ENCODE measurements around the gene AFDN.

Gene AFDN

GRCh38 chr6:168011291-168011690 lies 184.6 kb downstream of the AFDN start:
- peaks cover 19% of the 10 kb centered on the region for H3K9me3 ChIP-seq (ENCODE audit: insufficient read depth, low read depth, low read length)
- H4K20me1 ChIP-seq (ENCODE audit: insufficient read depth, low read length, poor library complexity, severe bottlenecking): no peaks in the 10 kb centered on the region
- H3K4me1 ChIP-seq (ENCODE audit: insufficient read depth, low read length, poor library complexity, severe bottlenecking): no peaks in the 10 kb centered on the region
- TF ChIP-seq EZH2phosphoT487 (IDR thresholded peaks at IDR 0.05; ENCODE audit: borderline replicate concordance): no peak
- TF ChIP-seq CTCF (conservative IDR thresholded peaks at IDR 0.05; ENCODE audit: low read length): no peak
- H3K9me2 ChIP-seq (replicated peaks; ENCODE audit: low read depth, low read length): no peaks in the 10 kb centered on the region
- H3K79me2 ChIP-seq (ENCODE audit: insufficient read depth, low read length): no peaks in the 10 kb centered on the region
- H2AFZ ChIP-seq (ENCODE audit: low read length): no peak overlapping the region
- H3K4me3 ChIP-seq (ENCODE audit: low read length, poor library complexity, severe bottlenecking): no peak overlapping the region
- no peak overlapping the region for H3K4me2 ChIP-seq (ENCODE audit: low read depth, low read length, poor library complexity, severe bottlenecking)
- H3K36me3 ChIP-seq (ENCODE audit: insufficient read depth, low read length): no peaks in the 10 kb centered on the region
- no peaks in the 10 kb centered on the region for H3F3A ChIP-seq (ENCODE audit: low read depth)
- H3K9ac ChIP-seq (ENCODE audit: low read depth, low read length, poor library complexity, severe bottlenecking): no peak overlapping the region
- no peaks in the 10 kb centered on the region for H3K27me3 ChIP-seq (ENCODE audit: insufficient read depth, low read length, poor library complexity, severe bottlenecking)

- Histone ChIP-seq H2AFZ (ENCODE audit: low read length) (no peak overlapping the region), H4K20me1 (ENCODE audit: insufficient read depth, low read length, poor library complexity, severe bottlenecking) (no peaks in the 10 kb centered on the region), H3K36me3 (ENCODE audit: insufficient read depth, low read length) (no peaks in the 10 kb centered on the region), H3K4me1 (ENCODE audit: insufficient read depth, low read length, poor library complexity, severe bottlenecking) (no peaks in the 10 kb centered on the region), H3K4me3 (ENCODE audit: low read length, poor library complexity, severe bottlenecking) (no peak overlapping the region), H3K9ac (ENCODE audit: low read depth, low read length, poor library complexity, severe bottlenecking) (no peak overlapping the region), H3K9me3 (ENCODE audit: insufficient read depth, low read depth, low read length) (peaks cover 19% of the 10 kb centered on the region), H3K27me3 (ENCODE audit: insufficient read depth, low read length, poor library complexity, severe bottlenecking) (no peaks in the 10 kb centered on the region), H3K9me2 (replicated peaks; ENCODE audit: low read depth, low read length) (no peaks in the 10 kb centered on the region), H3F3A (ENCODE audit: low read depth) (no peaks in the 10 kb centered on the region), H3K4me2 (ENCODE audit: low read depth, low read length, poor library complexity, severe bottlenecking) (no peak overlapping the region), H3K79me2 (ENCODE audit: insufficient read depth, low read length) (no peaks in the 10 kb centered on the region)
- no peak for TF ChIP-seq CTCF (conservative IDR thresholded peaks at IDR 0.05; ENCODE audit: low read length)
- TF ChIP-seq EZH2phosphoT487 (IDR thresholded peaks at IDR 0.05; ENCODE audit: borderline replicate concordance): no peak
These were observed 185.9 kb downstream of the AFDN start for GRCh38 chr6:168012431-168013249.

GRCh38 chr6:168013250-168013915 lies 186.7 kb downstream of the AFDN start:
- no peaks in the 10 kb centered on the region for H3K9me2 ChIP-seq (replicated peaks; ENCODE audit: low read depth, low read length)
- peaks cover 22% of the 10 kb centered on the region for H3K9me3 ChIP-seq (ENCODE audit: insufficient read depth, low read depth, low read length)
- no peak overlapping the region for H3K9ac ChIP-seq (ENCODE audit: low read depth, low read length, poor library complexity, severe bottlenecking)
- H3K36me3 ChIP-seq (ENCODE audit: insufficient read depth, low read length): no peaks in the 10 kb centered on the region
- no peaks in the 10 kb centered on the region for H3F3A ChIP-seq (ENCODE audit: low read depth)
- no peak overlapping the region for H2AFZ ChIP-seq (ENCODE audit: low read length)
- H4K20me1 ChIP-seq (ENCODE audit: insufficient read depth, low read length, poor library complexity, severe bottlenecking): no peaks in the 10 kb centered on the region
- TF ChIP-seq EZH2phosphoT487 (IDR thresholded peaks at IDR 0.05; ENCODE audit: borderline replicate concordance) (no peak), CTCF (conservative IDR thresholded peaks at IDR 0.05; ENCODE audit: low read length) (no peak)
- H3K79me2 ChIP-seq (ENCODE audit: insufficient read depth, low read length): no peaks in the 10 kb centered on the region
- H3K4me2 ChIP-seq (ENCODE audit: low read depth, low read length, poor library complexity, severe bottlenecking): no peak overlapping the region
- H3K4me3 ChIP-seq (ENCODE audit: low read length, poor library complexity, severe bottlenecking): no peak overlapping the region
- H3K4me1 ChIP-seq (ENCODE audit: insufficient read depth, low read length, poor library complexity, severe bottlenecking): no peaks in the 10 kb centered on the region
- H3K27me3 ChIP-seq (ENCODE audit: insufficient read depth, low read length, poor library complexity, severe bottlenecking): no peaks in the 10 kb centered on the region
